Stimulated activated CD8-positive, alpha-beta memory T cell treated with anti-CD3 and anti-CD28 coated beads, Interleukin-12 subunit alpha, Interleukin-12 subunit beta, amount 100 ng/mL, for 24 hours (primary cell): Measurements from ENCODE around the gene TSPAN18.
"Not testable (repeated sequence)": the region's sequence is repeated elsewhere in the genome, so short reads cannot be mapped to it uniquely, and the experiment has no call there.

Experiments
- DNase-seq: peaks from one replicate; pipeline ENCODE4 v3.0.0-alpha.2; 2020; ENCODE audit errors: extremely low read depth

Gene TSPAN18

DNA sequence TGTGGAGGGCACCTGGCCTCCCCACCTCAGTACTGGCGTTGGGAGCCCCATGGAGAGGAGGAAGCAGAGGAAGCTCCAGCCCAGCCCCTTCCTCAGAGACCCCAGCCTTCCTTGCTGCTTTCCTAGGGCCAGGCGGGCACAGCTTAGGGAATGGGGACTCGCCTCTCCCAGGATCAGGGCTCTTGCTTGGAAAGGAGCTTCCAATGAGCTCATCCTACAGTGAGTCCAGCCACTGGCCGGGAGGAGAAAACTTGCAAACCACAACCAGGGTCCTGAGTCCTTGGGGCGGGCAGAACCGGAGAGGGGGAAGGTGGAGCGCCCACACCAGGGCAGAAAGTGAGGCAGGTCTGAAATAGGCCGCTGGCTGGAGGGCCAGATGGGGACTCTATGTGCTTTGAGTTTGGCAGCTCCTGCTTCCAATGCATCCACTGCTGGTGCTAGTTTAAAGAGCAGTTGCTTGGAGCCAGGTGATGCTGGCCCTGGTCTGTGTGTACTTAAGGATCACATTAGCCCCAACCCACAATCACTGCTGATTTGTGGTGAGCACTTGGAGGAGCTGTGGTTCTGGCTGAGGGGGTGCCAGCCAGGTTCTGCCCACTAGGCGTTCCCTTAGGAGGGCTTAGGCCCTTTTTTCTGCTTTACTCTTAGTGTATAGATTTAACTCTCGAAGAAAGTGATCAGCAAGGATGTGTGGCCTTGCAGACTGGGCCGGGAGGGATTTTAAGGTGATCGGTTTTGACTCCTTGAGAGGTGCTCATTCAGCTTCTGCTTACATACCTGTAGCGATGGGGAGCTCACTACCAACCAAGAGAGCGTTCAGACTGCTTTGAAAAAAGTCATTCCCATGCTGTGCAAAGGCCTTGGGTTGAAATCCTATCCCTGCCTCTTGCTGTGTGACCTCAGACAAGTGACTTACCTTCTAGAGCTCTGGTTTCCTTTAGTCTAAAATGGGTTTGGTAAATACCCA lies 142.0 kb downstream of the TSPAN18 start:
- DNase-seq, result no peak

- no peak for DNase-seq
Measured at GRCh38 chr11:44870181-44870580, 143.4 kb downstream of the TSPAN18 start.

GRCh38 chr11:44870615-44871176 lies 143.9 kb downstream of the TSPAN18 start:
- no peak for DNase-seq

DNA sequence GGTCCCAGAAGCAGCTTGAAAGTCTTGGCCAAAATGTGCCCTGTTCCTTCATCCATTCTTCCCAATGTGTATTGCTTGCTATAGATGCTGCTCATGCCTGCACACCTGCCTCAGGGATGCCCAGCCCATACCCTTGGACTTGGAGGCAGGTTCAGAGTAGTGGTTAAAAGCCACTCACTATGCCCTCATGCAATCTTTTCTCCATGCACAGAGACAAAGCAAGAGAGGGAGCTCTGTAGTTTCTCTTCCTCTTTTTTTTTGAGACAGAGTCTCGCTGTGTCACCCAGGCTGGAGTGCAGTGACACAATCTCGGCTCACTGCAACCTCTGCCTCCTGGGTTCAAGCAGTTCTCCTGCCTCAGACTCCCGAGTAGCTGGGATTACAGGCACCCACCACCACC lies 144.9 kb downstream of the TSPAN18 start:
- DNase-seq, result not testable (repeated sequence)

DNA sequence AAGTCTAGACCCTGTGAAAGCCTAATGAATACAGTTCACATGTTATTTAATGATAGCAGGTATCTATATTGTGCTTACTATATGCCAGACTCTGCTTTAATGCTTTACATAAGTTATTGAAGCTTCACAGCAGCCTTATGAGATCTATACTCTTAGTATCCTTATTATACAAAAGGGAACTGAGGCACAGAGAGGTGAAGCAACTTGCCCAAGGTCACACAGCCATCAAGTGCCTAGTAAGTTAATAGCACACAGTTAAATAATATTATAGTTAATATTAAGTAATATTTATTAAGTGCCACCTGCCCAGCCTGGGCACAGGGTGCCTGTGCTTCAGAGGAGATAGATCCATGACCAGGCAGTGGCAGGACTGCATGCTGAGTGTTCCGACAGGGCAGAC lies 145.8 kb downstream of the TSPAN18 start:
- no peak for DNase-seq

DNA sequence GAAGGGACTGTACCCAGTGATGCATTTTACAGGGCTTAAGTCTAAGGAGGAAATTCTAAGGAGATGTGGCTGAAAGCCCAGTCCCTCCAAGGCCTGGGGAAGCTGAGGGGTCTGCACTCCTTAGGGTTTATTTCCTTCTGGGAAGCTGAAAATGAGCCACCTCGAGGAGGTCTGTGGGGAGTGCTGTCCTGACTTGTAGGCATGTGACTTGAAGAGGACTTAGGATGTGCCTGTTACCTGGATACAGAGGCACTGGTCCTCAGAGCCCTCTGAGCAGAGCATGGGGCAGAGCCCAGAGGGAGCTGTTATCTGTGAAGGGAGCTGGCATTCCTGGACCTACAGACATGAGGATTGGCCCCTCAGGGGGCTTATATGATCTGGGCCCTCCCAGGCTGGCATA lies 146.8 kb downstream of the TSPAN18 start:
- DNase-seq, result no peak

DNA sequence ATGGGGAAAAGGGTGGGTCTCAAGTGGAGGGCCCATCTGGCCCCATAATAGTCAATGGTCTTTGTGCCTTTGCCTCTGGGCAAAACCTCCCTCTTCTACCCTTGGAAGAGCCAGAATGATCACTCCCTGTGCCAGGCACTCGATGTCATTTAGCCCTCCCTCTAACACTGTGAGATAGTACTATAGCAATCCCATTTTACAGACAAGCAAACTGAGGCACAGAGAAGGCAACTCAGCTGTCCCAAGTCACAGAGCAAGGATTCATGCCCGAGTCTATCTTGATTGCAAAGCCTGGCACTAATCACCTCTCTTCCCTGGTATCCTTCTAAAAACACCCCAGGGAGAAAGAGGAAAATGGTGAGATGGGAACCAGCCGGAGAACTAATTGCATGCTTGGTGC lies 147.5 kb downstream of the TSPAN18 start:
- no peak for DNase-seq

- no peak for DNase-seq
Measured at GRCh38 chr11:44875037-44875436, 148.3 kb downstream of the TSPAN18 start.

- DNase-seq, result no peak
Measured at GRCh38 chr11:44876194-44876723, 149.5 kb downstream of the TSPAN18 start.

- no peak for DNase-seq
Measured at GRCh38 chr11:44876906-44877305, 150.1 kb downstream of the TSPAN18 start.

- no peak for DNase-seq
Measured at GRCh38 chr11:44877571-44878497, 151.1 kb downstream of the TSPAN18 start.

DNA sequence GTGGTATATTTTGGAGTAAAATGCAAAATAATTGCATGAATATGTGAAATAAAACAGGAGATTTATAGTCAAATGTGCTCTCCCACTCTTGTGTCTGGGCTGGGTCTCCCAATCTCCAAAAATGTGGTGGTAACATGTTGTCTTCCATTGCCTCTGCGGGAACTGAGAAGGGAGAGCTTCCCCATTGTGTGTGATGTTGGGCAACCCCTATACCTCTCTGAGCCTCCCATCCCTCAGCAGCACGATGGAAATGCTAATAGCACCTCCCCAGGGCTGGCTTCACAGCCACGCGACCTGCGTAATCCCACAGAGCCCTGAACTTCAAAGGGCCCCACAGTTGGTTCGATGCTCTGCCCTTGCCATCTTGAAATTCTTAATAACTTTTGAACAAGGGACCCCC lies 151.9 kb downstream of the TSPAN18 start:
- DNase-seq, result no peak

DNA sequence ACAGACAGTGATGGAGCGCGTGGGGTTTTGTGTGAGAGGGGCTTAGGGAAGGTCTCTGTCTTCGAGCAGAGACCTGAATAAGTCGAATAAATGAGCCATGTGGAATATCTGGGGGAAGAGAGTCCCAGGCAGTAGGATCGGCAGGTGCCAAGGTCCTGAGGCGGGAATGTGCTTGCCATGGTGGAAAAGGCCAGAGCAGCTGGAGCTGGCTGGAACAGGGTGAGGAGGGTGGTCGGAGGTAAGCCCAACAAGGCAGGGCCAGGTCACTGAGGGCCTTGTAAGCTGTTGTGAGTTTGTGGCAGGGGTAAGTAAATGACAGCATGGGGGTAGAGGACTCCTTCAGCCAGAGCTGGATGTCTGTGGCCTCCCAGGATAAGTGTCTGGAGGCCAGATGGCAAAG lies 152.7 kb downstream of the TSPAN18 start:
- DNase-seq, result no peak

DNA sequence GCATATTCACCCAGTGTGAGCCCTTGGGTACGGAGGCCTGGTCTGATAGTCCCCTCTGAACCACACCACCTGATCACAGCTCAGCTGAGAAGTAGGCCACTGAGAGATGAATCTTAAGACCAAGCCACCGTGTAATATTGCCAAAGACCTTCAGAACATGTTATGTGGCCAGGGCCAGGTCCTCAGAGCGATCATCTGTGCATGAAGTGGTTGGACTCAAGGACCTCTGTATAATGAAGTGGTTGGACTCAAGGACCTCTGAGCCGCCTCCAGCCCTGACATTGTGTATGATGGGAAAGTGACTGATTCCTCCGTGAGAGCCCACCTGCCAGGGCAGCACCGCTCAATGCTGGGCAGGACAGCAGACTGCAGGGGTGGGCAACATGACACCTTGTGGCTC lies 153.7 kb downstream of the TSPAN18 start:
- no peak for DNase-seq

- DNase-seq, result no peak
Measured at GRCh38 chr11:44880953-44881352, 154.2 kb downstream of the TSPAN18 start.

- no peak for DNase-seq
Measured at GRCh38 chr11:44883277-44883676, 156.5 kb downstream of the TSPAN18 start.

GRCh38 chr11:44884056-44884455 lies 157.3 kb downstream of the TSPAN18 start:
- DNase-seq, result no peak

DNA sequence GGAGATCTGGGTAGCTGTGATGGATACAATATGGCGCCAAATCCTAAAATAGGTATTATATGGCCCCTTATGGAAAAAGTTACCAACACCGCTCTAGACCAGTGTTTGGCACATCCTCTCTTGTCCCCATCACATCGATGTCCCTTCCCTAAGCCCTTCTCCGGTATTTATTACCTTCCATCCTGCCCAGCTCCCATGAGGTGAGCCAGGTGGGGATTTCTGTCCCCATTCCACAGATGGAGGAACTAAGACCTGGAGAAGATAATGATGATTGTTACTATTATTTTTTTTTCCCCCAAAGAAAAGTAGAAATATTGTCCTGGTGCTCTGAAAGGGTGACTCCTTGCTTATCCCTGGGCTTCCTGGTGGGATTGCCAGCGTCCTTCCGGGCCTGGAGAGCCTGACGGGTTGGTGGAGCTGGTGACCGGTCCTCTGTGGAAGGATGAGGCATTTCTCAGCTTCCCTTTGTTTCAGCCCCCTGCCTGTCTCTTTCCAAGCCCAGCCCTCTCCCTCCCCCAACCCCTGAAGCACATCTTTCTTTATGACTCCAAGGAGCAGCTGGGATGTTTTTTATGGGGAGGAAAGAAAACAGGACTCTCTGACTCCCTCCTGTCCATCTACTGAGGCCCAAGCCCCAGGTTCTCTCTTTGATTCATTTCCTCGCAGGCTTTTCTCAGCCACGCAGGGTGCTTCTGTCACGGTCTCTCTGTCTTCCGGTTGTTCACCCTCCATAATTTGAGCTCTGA lies 158.5 kb downstream of the TSPAN18 start:
- DNase-seq, result no peak

DNA sequence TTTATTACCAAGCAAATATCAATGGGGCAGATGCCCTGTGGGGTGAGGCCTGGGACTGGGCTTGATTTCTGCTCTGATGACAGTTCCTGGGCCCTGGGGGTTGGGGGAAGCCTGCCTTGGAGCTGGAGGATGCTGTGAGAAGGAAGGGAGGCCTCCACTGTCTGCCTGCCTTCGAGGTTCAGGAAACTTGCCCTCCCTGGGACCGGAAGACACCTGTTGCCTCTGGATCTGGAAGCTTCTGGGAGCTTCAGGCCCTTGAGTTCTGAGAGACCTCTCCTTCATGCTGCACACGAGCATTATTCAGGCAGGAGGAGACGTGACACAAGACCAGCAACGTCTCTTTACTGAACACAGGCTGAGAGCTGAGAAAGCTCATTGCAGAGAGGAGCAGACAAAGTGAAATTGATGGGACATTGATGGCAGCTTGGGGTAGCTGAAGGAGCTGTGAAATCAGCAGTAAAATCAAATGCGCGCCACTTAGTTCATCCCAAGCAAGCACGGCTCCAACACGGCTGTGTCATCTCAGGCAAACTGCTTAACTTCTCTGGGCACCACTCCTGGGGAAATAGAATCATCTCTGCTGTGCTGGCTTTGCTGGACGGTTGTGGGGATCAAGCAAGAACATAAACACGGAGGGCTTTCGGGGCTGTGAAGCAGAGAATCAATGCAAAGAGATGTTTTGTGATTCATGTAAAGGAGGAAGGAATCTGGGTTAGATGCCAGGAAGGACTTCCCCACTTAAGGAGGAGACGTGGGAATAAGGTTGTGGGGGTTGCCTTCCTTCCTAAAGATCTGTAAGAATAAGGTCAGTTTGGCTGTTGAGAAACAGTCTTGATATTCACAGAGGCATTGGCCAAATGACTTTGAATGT lies 159.4 kb downstream of the TSPAN18 start:
- DNase-seq, result no peak

GRCh38 chr11:44886790-44887140 lies 160.0 kb downstream of the TSPAN18 start:
- DNase-seq, result no peak
